GM19452 (cell line): Measurements from ENCODE around the gene CACNB2.
"Not testable (repeated sequence)": the region's sequence is repeated elsewhere in the genome, so short reads cannot be mapped to it uniquely, and the experiment has no call there.

Experiments used
- ATAC-seq: cut with Tn5 transposase; IDR thresholded peaks from one replicate; pipeline ENCODE4 v1.9.1; 2021; ENCODE audit not compliant: unreplicated experiment

Gene CACNB2

DNA sequence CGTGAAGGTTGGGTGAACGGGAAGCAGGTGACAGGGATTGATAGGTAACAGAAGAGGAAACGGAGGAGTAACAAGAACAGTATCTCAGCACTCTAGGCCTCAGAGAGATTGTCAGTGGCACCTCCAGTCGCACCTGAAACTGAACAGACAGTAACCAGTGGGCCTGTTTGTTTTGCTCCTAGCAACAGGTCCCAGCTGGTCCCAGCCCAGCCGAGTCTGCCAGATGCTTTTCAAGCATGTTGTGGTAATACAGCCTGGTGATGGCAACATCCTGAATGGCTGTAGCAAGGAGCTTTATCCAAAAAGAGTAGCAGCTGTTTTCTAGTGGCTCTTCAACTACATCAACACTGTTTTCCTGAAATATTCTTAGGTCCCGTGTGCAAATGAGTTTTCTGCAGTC, 4.7 kb downstream of the CACNB2 start:
- ATAC-seq = no peak

DNA sequence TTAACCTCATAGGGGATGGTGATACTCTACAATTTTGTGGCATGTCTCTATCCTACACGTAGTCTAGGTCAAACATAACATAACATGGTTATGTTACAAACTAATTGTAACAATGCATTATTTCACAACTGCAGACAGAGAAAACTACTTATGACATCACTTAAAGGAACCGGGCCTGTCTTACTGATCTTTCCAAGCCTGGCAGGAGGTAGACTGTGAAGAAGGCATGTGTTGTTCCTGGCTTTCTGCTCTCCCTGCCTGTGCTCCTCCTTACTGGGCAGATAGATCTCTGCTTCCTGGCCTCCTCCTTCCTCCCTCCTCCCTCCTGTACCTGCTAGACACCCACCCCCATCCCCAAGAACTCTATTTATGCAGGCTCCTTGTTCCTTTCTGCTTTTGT, 5.4 kb downstream of the CACNB2 start:
- no peak for ATAC-seq

- ATAC-seq = no peak
Observed at GRCh38 chr10:18149196-18149800, 9.1 kb downstream of the CACNB2 start.

GRCh38 chr10:18151356-18151890, 11.2 kb downstream of the CACNB2 start:
- no peak for ATAC-seq

DNA sequence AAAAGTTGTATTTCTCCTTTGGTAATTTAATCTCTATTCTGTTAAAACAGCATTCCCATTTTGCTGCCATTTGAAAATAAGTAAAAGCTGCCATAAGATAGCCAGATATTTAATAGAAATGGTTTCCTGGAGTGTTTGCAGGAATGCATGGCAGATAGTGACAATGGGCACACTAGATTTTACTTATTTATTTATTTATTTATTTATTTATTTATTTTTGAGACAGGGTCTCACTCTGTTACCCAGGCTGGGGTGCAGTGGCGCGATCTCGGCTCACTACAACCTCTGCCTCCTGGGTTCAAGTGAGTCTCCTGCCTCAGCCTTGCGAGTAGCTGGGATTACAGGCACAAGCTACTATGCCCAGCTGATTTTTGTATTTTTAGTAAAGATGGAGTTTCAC, 13.2 kb downstream of the CACNB2 start:
- ATAC-seq = not testable (repeated sequence)

GRCh38 chr10:18155321-18155720, 15.1 kb downstream of the CACNB2 start:
- ATAC-seq = no peak

- not testable (repeated sequence) for ATAC-seq
Observed at GRCh38 chr10:18156797-18157196, 16.6 kb downstream of the CACNB2 start.

DNA sequence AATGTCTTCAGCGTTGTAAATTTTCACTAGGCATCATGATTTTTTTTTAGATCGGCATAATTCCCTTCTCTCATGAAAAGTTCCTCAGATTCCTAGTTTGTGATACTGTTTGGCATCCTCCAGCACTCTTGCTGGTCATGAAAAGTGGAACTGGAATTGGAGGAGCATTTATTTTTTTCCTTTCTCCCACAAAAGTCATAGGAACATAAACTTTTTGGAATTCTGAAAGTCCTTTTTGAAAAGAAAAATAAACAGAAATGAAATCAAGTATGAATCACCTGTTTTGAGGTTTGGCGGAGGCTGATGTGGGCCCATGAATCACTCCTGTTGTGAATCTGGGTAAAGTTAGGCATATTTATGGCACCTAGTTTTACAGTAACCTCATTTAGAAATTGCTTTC, 17.7 kb downstream of the CACNB2 start:
- ATAC-seq = no peak

DNA sequence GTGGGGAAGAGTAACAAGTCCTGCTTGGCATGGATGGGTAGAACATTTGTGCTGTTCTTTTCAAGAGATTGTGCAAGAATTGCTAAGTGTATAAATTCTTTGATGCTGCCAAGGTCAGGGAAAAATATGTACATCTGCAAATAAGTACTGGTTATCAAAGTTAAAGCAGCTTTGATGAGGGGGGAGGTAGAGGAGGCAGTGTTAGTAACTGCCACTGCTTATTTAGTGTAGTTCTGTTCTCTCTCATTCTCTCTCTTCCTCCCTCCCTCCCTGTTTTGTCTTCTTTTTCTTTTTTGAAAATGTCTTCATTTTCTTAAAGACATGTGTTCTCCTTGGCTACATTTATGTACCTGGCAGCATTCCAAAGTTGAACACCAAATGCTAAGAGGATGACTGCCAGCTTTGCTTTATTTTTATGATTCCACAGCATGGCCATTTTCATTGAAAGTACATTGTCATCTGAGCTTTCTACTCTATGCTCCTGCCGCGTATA, 18.6 kb downstream of the CACNB2 start:
- ATAC-seq = no peak

GRCh38 chr10:18159557-18159956, 19.3 kb downstream of the CACNB2 start:
- no peak for ATAC-seq

DNA sequence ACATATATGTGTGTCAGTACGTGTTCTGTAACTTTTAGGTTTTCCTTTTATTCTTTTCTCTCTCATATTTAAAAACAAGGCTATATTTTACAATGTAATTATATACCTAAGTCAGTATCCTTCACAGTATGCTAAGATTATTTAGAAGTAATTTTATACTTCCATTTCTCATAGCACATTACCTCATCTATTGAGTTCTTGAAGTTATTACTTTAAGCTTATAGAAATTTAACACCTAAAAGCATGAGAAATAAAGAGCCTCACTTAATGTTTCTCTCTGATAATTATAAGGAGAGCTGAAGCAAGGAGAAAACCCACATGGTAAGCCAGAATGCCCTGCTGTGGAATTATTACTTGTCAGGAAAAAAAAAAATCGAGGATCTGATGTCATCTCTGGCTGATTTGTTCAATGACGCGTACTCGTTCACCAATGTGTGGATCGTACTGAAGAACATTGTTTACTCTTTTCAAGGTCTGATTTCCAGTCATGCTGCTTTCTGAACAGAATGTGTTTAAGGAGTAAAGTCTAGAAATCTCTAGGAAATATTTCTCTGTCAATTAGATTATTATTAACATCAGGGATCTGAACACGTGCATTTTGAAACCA, 21.9 kb downstream of the CACNB2 start:
- no peak for ATAC-seq

- ATAC-seq = no peak
Observed at GRCh38 chr10:18164093-18164492, 23.9 kb downstream of the CACNB2 start.

DNA sequence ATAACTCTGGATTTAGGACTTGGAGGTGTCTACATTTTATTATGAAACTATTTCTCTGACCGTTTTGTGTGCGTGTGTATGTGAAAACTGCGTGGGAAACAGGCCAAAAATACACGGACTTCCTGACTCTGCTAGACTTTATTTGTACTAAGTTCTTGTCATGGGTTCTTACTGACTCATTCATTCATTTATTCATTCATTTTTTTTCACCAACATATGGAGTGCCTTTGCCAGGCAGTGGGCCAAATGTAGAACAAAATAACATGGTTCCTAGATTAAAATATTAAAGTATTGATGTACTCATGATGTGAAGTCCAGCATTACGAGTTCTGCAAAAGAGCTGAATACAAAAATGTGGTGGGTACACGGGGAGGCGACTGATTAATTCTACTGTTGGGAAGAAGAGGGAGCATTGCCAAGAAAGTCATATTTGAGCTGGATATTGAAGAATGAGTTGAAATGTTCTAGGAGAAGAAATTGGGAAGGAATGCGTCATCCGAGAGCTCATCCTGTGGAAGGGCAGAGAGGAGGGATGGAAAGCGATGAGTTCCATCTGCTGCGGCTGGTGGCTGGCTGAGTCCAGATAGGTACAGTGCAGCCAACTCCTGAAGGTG, 24.6 kb downstream of the CACNB2 start:
- ATAC-seq = no peak

GRCh38 chr10:18178854-18179483, 38.7 kb downstream of the CACNB2 start:
- no peak for ATAC-seq

- no peak for ATAC-seq
Observed at GRCh38 chr10:18179891-18180290, 39.7 kb downstream of the CACNB2 start.

DNA sequence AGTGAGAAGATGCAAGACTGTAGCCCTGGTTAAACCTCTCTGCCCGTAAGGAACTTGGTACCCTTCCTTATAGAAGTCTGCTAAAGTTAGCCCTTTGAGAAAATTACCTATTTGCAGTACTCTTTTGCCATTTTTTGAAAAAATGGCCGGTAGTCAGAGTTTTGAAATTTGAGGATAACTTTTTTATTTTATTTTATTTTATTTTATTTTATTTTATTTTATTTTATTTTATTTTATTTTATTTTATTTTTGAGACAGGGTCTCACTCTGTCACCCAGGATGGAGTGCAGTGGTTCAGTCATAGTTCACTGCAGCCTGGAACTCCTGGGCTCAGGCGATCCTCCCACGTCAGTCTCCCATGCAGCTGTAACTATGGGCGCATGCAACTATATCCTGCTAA, 41.2 kb downstream of the CACNB2 start:
- ATAC-seq = not testable (repeated sequence)

DNA sequence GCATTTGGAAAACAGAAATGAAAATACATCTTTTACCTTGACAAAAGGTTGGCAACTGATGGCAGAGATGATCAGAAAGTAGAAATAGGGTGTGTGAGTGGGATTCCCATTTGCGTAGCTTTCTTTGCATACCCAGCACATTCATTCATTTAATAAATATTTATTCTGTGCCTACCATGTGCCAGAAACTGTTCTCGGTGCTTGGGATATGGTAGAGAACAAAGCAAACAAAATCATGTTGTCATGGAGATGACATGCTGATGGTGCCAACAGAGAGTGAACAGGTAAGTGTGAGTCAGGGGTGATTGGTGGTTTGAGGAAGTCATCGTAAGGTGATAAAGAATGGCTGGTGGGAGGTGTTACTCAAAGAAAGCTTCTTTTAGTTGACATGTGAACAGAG, 45.4 kb downstream of the CACNB2 start:
- no peak for ATAC-seq

GRCh38 chr10:18190840-18191239, 50.6 kb downstream of the CACNB2 start:
- no peak for ATAC-seq

DNA sequence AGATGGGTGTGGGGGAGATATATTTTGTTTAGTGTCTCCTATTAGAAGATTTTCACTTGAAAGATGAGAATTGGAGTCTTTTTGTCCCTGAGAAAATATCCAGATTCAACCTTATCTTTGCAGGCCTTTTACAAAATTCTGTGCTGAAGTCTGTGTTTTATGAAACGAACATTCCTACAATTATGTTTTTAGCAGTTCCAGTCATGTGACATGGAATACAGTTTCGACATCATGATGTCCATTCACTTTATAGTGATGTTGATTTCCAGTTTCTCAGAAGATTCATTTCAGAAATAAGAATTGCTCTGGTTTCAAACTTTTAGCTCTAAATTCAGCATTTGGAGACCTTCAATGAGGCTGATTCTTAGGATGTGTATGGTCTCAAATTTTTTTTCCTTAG, 54.4 kb downstream of the CACNB2 start:
- no peak for ATAC-seq

DNA sequence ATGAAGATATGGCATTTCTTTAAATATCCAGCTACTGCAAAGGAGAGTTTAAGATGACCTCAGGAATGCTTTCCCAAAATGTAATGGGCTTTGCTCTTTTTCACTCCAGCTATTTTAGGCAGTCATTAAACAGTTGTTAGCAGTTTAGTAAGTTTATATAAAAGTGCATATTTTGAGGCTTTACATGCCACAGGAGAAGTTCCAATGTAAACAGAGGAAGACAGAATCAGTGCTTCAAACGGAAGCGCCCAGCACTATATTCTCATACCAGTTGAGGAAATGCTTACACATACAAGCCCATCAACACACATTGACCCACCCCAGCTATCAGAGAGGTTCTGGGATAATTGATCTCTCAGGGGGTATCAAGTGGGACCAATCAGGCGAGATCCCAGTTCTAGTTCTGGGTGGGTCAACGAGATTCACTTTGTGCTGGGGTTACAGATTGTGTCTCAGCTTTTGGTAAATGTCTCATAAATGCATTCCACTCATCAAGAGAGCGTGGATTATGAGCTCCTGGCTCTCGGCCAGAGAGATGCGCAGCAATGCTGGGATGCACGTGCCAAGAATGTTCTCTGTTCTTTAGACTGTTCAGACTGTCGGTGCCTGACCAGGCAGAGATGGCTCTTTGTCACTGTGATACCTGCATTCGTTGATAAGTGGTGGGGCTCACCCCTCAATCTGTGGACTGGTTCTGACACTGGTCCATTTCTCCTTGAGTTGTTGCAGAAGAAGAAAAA, 55.0 kb downstream of the CACNB2 start:
- ATAC-seq = no peak
